Activated CD4-positive, CD25-positive, alpha-beta regulatory T cell treated with anti-CD3 and anti-CD28 coated beads, Interleukin-2, amount 50 U/mL, for 72 hours (primary cell): ENCODE results near the gene DUXB.

Source experiments
- DNase-seq: peaks from one replicate; pipeline ENCODE4 v3.0.0; 2021

DUXB gene

GRCh38 chr16:75701361-75701760, at the start of gene DUXB:
DUXB (minus strand) TSS chr16:75701461; CDS start chr16:75701418, 43 bp downstream.
- no peak for DNase-seq

GRCh38 chr16:75750528-75750927, 49.3 kb upstream of the DUXB start:
- no peak for DNase-seq

GRCh38 chr16:75746359-75746758, 45.1 kb upstream of the DUXB start:
- DNase-seq, result no peak

GRCh38 chr16:75745823-75746222, 44.6 kb upstream of the DUXB start:
- no peak for DNase-seq

- DNase-seq, result no peak
These were observed 44.0 kb upstream of the DUXB start for GRCh38 chr16:75745242-75745641.

GRCh38 chr16:75742424-75743047, 41.3 kb upstream of the DUXB start:
- DNase-seq, result no peak

- no peak for DNase-seq
These were observed 32.3 kb upstream of the DUXB start for GRCh38 chr16:75733305-75734211.

- DNase-seq, result no peak
These were observed 31.6 kb upstream of the DUXB start for GRCh38 chr16:75732871-75733270.

GRCh38 chr16:75727221-75727620, 26.0 kb upstream of the DUXB start:
- DNase-seq, result no peak

- no peak for DNase-seq
These were observed 25.1 kb upstream of the DUXB start, which contains the start of gene CPHXL for GRCh38 chr16:75726390-75726789. CPHXL (minus strand) TSS chr16:75726490; CDS start chr16:75726442, 48 bp downstream.

- no peak for DNase-seq
These were observed 17.2 kb upstream of the DUXB start for GRCh38 chr16:75718452-75718851.

GRCh38 chr16:75714661-75715060, 13.4 kb upstream of the DUXB start:
- DNase-seq, result no peak

- DNase-seq, result no peak
These were observed 9.1 kb upstream of the DUXB start for GRCh38 chr16:75710344-75710743.

- DNase-seq, result no peak
These were observed 2.0 kb upstream of the DUXB start for GRCh38 chr16:75703306-75703705.

GRCh38 chr16:75702242-75702641, 981 bp upstream of the DUXB start:
- no peak for DNase-seq

- no peak for DNase-seq
These were observed 3.7 kb downstream of the DUXB start for GRCh38 chr16:75697571-75697970.

GRCh38 chr16:75695708-75696107, 5.6 kb downstream of the DUXB start:
- DNase-seq, result no peak

- no peak for DNase-seq
These were observed 13.9 kb downstream of the DUXB start for GRCh38 chr16:75687361-75687760.

GRCh38 chr16:75682308-75682707, 19.0 kb downstream of the DUXB start:
- no peak for DNase-seq

- DNase-seq, result no peak
These were observed 21.9 kb downstream of the DUXB start for GRCh38 chr16:75679366-75679765.

GRCh38 chr16:75676909-75677308, 24.4 kb downstream of the DUXB start, which contains the start of gene CPHXL2:
CPHXL2 (minus strand) TSS chr16:75677009; CDS start chr16:75676999, 10 bp downstream.
- no peak for DNase-seq

GRCh38 chr16:75667503-75667902, 33.8 kb downstream of the DUXB start:
- DNase-seq, result no peak

- DNase-seq, result no peak
These were observed 40.4 kb downstream of the DUXB start for GRCh38 chr16:75660726-75661302.

- no peak for DNase-seq
These were observed 40.9 kb downstream of the DUXB start for GRCh38 chr16:75660321-75660720.
